HEK293 (cell line): Measurements from ENCODE around the gene CA12.

ENCODE experiments used
- CTCF ChIA-PET: fragments of 350-600 bp; formaldehyde crosslinking; extraction: SDS; loops from one replicate; lab custom pipeline; 2021; ENCODE audit warnings: antibody characterized with exemption; lab: Yijun Ruan, JAX
- POLR2A ChIA-PET: fragments of 300-600 bp; formaldehyde crosslinking; extraction: SDS; loops from one replicate; lab custom pipeline; 2020; ENCODE audit warnings: antibody characterized with exemption, inconsistent platforms; lab: Yijun Ruan, JAX
- H3K27ac ChIP-seq: fragments of 200-500 bp; sonication (Bioruptor generic); 2 replicates; pipeline ENCODE4 v1.5.1; 2014; ENCODE audit warnings: low read depth, low read length, control low read depth, inconsistent platforms; ENCODE audit errors: extremely low read depth
- H3K36me3 ChIP-seq, 2 experiments: fragments of 200-500 bp in 1 of 2; sonication (Bioruptor generic) in 1 of 2; 1 replicate in 1 of 2; 2 replicates in 1 of 2; pipeline ENCODE4 v1.5.1; 2014 to 2017; ENCODE audit warnings: inconsistent platforms in 2 of 2, low read length in 2 of 2; ENCODE audit not compliant: control insufficient read depth in 2 of 2, insufficient read depth in 1 of 2
- H3K4me1 ChIP-seq: fragments of 200-500 bp; sonication (Bioruptor generic); 2 replicates; pipeline ENCODE4 v1.5.1; 2014; ENCODE audit warnings: mild to moderate bottlenecking, low read length, inconsistent platforms; ENCODE audit not compliant: control insufficient read depth, insufficient read depth
- H3K4me3 ChIP-seq: 2 replicates; pipeline ENCODE4 v1.5.1; 2011; ENCODE audit warnings: low read depth, mild to moderate bottlenecking, control low read depth, low read length, moderate library complexity
- H3K9me3 ChIP-seq: fragments of 200-500 bp; sonication (Bioruptor generic); 2 replicates; pipeline ENCODE4 v1.5.1; 2014; ENCODE audit warnings: low read depth, low read length, inconsistent platforms; ENCODE audit not compliant: control insufficient read depth, insufficient read depth
- BCL11A ChIP-seq: fragments of 450-650 bp; formaldehyde crosslinking; IDR thresholded peaks from 2 replicates; pipeline ENCODE4 v1.5.1; 2016; ENCODE audit warnings: low read depth, missing biosample characterization, missing genetic modification characterization
- KLF16 ChIP-seq: fragments of 450-650 bp; formaldehyde crosslinking; IDR thresholded peaks from 2 replicates; pipeline ENCODE4 v1.5.1; 2017; ENCODE audit warnings: missing biosample characterization, missing genetic modification characterization
- MZF1 ChIP-seq: fragments of 450-650 bp; formaldehyde crosslinking; IDR thresholded peaks from 2 replicates; pipeline ENCODE4 v1.5.1; 2017; ENCODE audit warnings: missing biosample characterization, missing genetic modification characterization, borderline replicate concordance
- OVOL3 ChIP-seq: fragments of 450-650 bp; formaldehyde crosslinking; IDR thresholded peaks from 2 replicates; pipeline ENCODE4 v1.5.1; 2016; ENCODE audit warnings: missing biosample characterization, missing genetic modification characterization
- RBAK ChIP-seq: fragments of 450-650 bp; formaldehyde crosslinking; IDR thresholded peaks from 2 replicates; pipeline ENCODE4 v1.5.1; 2016; ENCODE audit warnings: missing biosample characterization, missing genetic modification characterization
- SP7 ChIP-seq: fragments of 450-650 bp; formaldehyde crosslinking; IDR thresholded peaks from 2 replicates; pipeline ENCODE4 v1.5.1; 2016; ENCODE audit warnings: missing biosample characterization, missing genetic modification characterization
- WT1 ChIP-seq: fragments of 450-650 bp; formaldehyde crosslinking; IDR thresholded peaks from 2 replicates; pipeline ENCODE4 v1.5.1; 2016; ENCODE audit warnings: missing biosample characterization, missing genetic modification characterization
- ZBTB48 ChIP-seq: fragments of 450-650 bp; formaldehyde crosslinking; IDR thresholded peaks from 2 replicates; pipeline ENCODE4 v1.5.1; 2016; ENCODE audit warnings: missing biosample characterization, missing genetic modification characterization
- ZFHX2 ChIP-seq: fragments of 450-650 bp; formaldehyde crosslinking; conservative IDR thresholded peaks from 2 replicates; pipeline ENCODE4 v1.5.1; 2016; ENCODE audit warnings: missing biosample characterization, missing genetic modification characterization
- ZIC2 ChIP-seq: fragments of 450-650 bp; formaldehyde crosslinking; IDR thresholded peaks from 2 replicates; pipeline ENCODE4 v1.5.1; 2016; ENCODE audit warnings: missing biosample characterization, missing genetic modification characterization
- ZNF211 ChIP-seq: fragments of 450-650 bp; formaldehyde crosslinking; IDR thresholded peaks from 2 replicates; pipeline ENCODE4 v1.5.1; 2016; ENCODE audit warnings: low read depth, missing biosample characterization, missing genetic modification characterization
- ZNF23 ChIP-seq: fragments of 450-650 bp; formaldehyde crosslinking; IDR thresholded peaks from 2 replicates; pipeline ENCODE4 v1.5.1; 2016; ENCODE audit warnings: missing biosample characterization, missing genetic modification characterization, borderline replicate concordance
- ZNF423 ChIP-seq: fragments of 450-650 bp; formaldehyde crosslinking; IDR thresholded peaks from 2 replicates; pipeline ENCODE4 v1.5.1; 2016; ENCODE audit warnings: missing biosample characterization, missing genetic modification characterization
- ZNF433 ChIP-seq: fragments of 450-650 bp; formaldehyde crosslinking; IDR thresholded peaks from 2 replicates; pipeline ENCODE4 v1.5.1; 2016; ENCODE audit warnings: missing biosample characterization, missing genetic modification characterization, low read depth
- ZNF48 ChIP-seq: fragments of 450-650 bp; formaldehyde crosslinking; IDR thresholded peaks from 2 replicates; pipeline ENCODE4 v1.5.1; 2016; ENCODE audit warnings: missing biosample characterization, missing genetic modification characterization
- ZNF600 ChIP-seq: fragments of 450-650 bp; formaldehyde crosslinking; IDR thresholded peaks from 2 replicates; pipeline ENCODE4 v1.5.1; 2016; ENCODE audit warnings: missing biosample characterization, missing genetic modification characterization
- ZNF658 ChIP-seq: fragments of 450-650 bp; formaldehyde crosslinking; IDR thresholded peaks from 2 replicates; pipeline ENCODE4; 2016; ENCODE audit warnings: missing biosample characterization, missing genetic modification characterization
- ZNF660 ChIP-seq: fragments of 450-650 bp; IDR thresholded peaks from 2 replicates; pipeline ENCODE4 v1.5.1; 2018; ENCODE audit warnings: missing biosample characterization, mild to moderate bottlenecking, missing genetic modification characterization
- ZNF76 ChIP-seq: fragments of 450-650 bp; formaldehyde crosslinking; IDR thresholded peaks from 2 replicates; pipeline ENCODE4; 2016; ENCODE audit warnings: low read depth, missing biosample characterization, missing genetic modification characterization, borderline replicate concordance
- ZSCAN23 ChIP-seq: fragments of 450-650 bp; formaldehyde crosslinking; IDR thresholded peaks from 2 replicates; pipeline ENCODE4 v1.5.1; 2016; ENCODE audit warnings: missing biosample characterization, missing genetic modification characterization
- TF ChIP-seq, protein P1 (sequence below): fragments of 450-650 bp; formaldehyde crosslinking; IDR thresholded peaks from 2 replicates; pipeline ENCODE4 v1.5.1; 2017; ENCODE audit warnings: missing biosample characterization, missing genetic modification characterization
- TF ChIP-seq, protein P2 (sequence below): fragments of 450-650 bp; formaldehyde crosslinking; IDR thresholded peaks from 2 replicates; pipeline ENCODE4 v1.5.1; 2017; ENCODE audit warnings: missing biosample characterization, mild to moderate bottlenecking, missing genetic modification characterization, moderate library complexity
- TF ChIP-seq, protein P3 (sequence below): fragments of 450-650 bp; formaldehyde crosslinking; IDR thresholded peaks from 2 replicates; pipeline ENCODE4 v1.5.1; 2016; ENCODE audit warnings: missing biosample characterization, missing genetic modification characterization
- TF ChIP-seq, protein P4 (sequence below): fragments of 450-650 bp; formaldehyde crosslinking; IDR thresholded peaks from 2 replicates; pipeline ENCODE4 v1.5.1; 2016; ENCODE audit warnings: missing biosample characterization, missing genetic modification characterization
- TF ChIP-seq, protein P5 (sequence below): fragments of 450-650 bp; formaldehyde crosslinking; optimal IDR thresholded peaks from 2 replicates; pipeline ENCODE3; 2016; ENCODE audit warnings: missing biosample characterization, mild to moderate bottlenecking, missing genetic modification characterization

CA12 gene

DNA sequence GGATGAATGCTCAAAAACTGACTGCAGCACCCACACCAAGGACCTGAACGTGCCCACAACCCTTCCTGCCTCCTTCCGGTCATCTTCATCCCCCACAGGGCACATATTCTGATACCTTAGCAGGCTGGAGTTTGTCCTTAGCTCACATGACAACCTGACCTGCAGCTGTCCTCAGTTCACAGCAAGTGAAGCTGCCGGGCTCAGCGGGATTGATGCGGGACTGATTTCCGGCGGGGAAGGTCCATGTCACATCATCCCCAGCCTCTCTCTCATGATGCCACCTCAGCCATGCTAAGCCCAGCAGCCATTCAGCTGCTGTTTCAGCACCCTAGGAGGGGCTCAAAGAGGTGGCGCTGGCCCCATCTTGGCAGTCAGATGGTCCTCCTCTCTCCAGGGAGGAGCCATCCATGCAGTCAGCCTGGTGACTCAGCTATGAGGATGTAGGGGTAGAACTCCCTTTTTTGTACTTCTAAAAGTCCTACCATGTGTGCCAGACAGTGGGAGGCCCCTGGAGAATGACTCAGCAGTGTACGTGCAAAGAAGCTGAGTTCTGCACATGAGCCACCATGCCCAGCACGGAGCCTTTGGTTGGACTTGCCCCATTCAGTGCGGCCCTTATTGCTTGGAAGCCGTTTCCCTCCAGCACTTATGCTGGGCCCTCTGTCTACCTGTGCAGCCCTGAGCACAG is 9.5 kb downstream of the CA12 start:
- Histone ChIP-seq H3K36me3 (no peaks in the 10 kb centered on the region), H3K27ac (no peak overlapping the region), H3K4me3 (no peak overlapping the region), H3K9me3 (no peaks in the 10 kb centered on the region), H3K4me1 (peaks cover 2% of the 10 kb centered on the region; the same call in 1 of the 2 replicates)
- TF ChIP-seq ZNF600 (tag by site-specific recombination) (0 out of 2 replicates have a peak, but pooled peaks have one; percentile 34), SP7 (tag by site-specific recombination) (peak; percentile 51), WT1 (tag by site-specific recombination) (peak; percentile 37; the same call in 1 of the 2 replicates), ZNF76 (tag by site-specific recombination) (no peak), ZIC2 (tag by site-specific recombination) (peak; percentile 64), ZNF660 (peak; percentile 38; the same call in 1 of the 2 replicates), OVOL3 (tag by site-specific recombination) (no peak), ZFHX2 (tag by site-specific recombination) (peak; percentile 25; the same call in 1 of the 2 replicates), ZBTB48 (peak; percentile 36; the same call in 1 of the 2 replicates)
- TF ChIP-seq, protein P1, sequence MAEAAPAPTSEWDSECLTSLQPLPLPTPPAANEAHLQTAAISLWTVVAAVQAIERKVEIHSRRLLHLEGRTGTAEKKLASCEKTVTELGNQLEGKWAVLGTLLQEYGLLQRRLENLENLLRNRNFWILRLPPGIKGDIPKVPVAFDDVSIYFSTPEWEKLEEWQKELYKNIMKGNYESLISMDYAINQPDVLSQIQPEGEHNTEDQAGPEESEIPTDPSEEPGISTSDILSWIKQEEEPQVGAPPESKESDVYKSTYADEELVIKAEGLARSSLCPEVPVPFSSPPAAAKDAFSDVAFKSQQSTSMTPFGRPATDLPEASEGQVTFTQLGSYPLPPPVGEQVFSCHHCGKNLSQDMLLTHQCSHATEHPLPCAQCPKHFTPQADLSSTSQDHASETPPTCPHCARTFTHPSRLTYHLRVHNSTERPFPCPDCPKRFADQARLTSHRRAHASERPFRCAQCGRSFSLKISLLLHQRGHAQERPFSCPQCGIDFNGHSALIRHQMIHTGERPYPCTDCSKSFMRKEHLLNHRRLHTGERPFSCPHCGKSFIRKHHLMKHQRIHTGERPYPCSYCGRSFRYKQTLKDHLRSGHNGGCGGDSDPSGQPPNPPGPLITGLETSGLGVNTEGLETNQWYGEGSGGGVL (tag by site-specific recombination), result peak; percentile 23; the same call in 1 of the 2 replicates
- TF ChIP-seq, protein P2, sequence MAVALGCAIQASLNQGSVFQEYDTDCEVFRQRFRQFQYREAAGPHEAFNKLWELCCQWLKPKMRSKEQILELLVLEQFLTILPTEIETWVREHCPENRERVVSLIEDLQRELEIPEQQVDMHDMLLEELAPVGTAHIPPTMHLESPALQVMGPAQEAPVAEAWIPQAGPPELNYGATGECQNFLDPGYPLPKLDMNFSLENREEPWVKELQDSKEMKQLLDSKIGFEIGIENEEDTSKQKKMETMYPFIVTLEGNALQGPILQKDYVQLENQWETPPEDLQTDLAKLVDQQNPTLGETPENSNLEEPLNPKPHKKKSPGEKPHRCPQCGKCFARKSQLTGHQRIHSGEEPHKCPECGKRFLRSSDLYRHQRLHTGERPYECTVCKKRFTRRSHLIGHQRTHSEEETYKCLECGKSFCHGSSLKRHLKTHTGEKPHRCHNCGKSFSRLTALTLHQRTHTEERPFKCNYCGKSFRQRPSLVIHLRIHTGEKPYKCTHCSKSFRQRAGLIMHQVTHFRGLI (tag by site-specific recombination), result peak; percentile 38; the same call in 1 of the 2 replicates
- TF ChIP-seq, protein P3, sequence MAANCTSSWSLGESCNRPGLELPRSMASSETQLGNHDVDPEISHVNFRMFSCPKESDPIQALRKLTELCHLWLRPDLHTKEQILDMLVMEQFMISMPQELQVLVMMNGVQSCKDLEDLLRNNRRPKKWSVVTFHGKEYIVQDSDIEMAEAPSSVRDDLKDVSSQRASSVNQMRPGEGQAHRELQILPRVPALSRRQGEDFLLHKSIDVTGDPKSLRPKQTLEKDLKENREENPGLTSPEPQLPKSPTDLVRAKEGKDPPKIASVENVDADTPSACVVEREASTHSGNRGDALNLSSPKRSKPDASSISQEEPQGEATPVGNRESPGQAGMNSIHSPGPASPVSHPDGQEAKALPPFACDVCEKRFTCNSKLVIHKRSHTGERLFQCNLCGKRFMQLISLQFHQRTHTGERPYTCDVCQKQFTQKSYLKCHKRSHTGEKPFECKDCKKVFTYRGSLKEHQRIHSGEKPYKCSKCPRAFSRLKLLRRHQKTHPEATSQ (tag by site-specific recombination), result no peak
- TF ChIP-seq, protein P4, sequence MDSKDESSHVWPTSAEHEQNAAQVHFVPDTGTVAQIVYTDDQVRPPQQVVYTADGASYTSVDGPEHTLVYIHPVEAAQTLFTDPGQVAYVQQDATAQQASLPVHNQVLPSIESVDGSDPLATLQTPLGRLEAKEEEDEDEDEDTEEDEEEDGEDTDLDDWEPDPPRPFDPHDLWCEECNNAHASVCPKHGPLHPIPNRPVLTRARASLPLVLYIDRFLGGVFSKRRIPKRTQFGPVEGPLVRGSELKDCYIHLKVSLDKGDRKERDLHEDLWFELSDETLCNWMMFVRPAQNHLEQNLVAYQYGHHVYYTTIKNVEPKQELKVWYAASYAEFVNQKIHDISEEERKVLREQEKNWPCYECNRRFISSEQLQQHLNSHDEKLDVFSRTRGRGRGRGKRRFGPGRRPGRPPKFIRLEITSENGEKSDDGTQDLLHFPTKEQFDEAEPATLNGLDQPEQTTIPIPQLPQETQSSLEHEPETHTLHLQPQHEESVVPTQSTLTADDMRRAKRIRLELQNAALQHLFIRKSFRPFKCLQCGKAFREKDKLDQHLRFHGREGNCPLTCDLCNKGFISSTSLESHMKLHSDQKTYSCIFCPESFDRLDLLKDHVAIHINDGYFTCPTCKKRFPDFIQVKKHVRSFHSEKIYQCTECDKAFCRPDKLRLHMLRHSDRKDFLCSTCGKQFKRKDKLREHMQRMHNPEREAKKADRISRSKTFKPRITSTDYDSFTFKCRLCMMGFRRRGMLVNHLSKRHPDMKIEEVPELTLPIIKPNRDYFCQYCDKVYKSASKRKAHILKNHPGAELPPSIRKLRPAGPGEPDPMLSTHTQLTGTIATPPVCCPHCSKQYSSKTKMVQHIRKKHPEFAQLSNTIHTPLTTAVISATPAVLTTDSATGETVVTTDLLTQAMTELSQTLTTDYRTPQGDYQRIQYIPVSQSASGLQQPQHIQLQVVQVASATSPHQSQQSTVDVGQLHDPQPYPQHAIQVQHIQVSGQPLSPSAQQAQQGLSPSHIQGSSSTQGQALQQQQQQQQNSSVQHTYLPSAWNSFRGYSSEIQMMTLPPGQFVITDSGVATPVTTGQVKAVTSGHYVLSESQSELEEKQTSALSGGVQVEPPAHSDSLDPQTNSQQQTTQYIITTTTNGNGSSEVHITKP (tag by site-specific recombination), result peak; percentile 77
- POLR2A ChIA-PET, result no interaction called here
- CTCF ChIA-PET, result no interaction called here

DNA sequence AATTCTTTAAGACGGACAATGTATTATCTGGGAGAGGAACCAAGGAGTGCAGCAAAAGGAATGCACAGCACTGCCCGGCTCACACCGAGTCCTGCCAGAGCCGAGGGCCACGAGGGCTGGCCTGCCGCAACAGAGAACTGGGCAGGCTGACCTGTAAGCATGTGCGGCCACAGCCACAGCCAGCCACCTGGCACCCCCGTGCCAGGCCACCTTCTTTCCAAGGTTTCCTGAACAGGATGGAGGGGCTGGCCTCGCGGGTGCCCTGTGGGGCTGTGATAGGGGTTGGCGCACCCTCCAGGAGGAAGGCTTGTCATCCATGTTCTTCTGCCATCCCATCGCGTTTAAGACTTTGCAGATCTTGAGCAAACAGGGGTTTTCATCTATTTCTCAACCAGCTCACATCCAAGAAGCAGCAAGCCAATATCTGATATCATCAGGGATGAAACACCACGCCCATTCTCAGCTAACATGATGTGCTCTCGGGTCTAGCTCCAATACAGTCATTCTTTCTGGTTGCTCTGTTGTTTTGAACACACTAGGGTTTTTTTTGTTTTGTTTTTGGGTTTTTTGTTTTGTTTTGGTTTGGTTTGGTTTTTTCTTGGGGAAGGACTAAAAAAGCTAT is 10.2 kb downstream of the CA12 start:
- Histone ChIP-seq H3K36me3 (no peaks in the 10 kb centered on the region), H3K4me1 (peaks cover 2% of the 10 kb centered on the region; the same call in 1 of the 2 replicates), H3K9me3 (no peaks in the 10 kb centered on the region), H3K4me3 (no peak overlapping the region), H3K27ac (no peak overlapping the region)
- ChIA-PET POLR2A (no interaction called here), CTCF (no interaction called here)
- no peak for TF ChIP-seq ZNF658 (tag by site-specific recombination)
- no peak for TF ChIP-seq ZNF211 (tag by site-specific recombination)
- TF ChIP-seq ZSCAN23 (tag by site-specific recombination), result no peak
- TF ChIP-seq RBAK, result no peak
- TF ChIP-seq ZNF423 (tag by site-specific recombination), result no peak
- TF ChIP-seq ZNF23 (tag by site-specific recombination), result no peak
- no peak for TF ChIP-seq ZNF433 (tag by site-specific recombination)
- TF ChIP-seq KLF16, result no peak
- TF ChIP-seq, protein P5, sequence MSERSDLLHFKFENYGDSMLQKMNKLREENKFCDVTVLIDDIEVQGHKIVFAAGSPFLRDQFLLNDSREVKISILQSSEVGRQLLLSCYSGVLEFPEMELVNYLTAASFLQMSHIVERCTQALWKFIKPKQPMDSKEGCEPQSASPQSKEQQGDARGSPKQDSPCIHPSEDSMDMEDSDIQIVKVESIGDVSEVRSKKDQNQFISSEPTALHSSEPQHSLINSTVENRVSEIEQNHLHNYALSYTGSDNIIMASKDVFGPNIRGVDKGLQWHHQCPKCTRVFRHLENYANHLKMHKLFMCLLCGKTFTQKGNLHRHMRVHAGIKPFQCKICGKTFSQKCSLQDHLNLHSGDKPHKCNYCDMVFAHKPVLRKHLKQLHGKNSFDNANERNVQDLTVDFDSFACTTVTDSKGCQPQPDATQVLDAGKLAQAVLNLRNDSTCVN (tag by site-specific recombination), result no peak
- TF ChIP-seq MZF1 (tag by site-specific recombination), result no peak
- TF ChIP-seq BCL11A, result no peak
- no peak for TF ChIP-seq ZNF48
